Brain microvascular endothelial cell (primary cell): ENCODE measurements around the gene DIDO1.

Experiments
- DNase-seq: peaks from one replicate; pipeline ENCODE4 v3.0.0-alpha.2; 2020
- H3K27ac ChIP-seq: fragments of 250-450 bp; sonication (Bioruptor Pico); 2 replicates; pipeline ENCODE4 v1.5.1; 2020; ENCODE audit warnings: mild to moderate bottlenecking, moderate library complexity
- H3K27me3 ChIP-seq: fragments of 250-450 bp; sonication (Bioruptor Pico); replicated peaks from 2 replicates; pipeline ENCODE4 v1.5.1; 2020; ENCODE audit warnings: mild to moderate bottlenecking
- H3K36me3 ChIP-seq: fragments of 250-450 bp; sonication (Bioruptor Pico); replicated peaks from 2 replicates; pipeline ENCODE4 v1.5.1; 2020; ENCODE audit warnings: mild to moderate bottlenecking
- H3K4me3 ChIP-seq: 2 replicates; pipeline ENCODE4 v1.5.1; 2011; ENCODE audit warnings: low read depth, mild to moderate bottlenecking, control low read depth, low read length, moderate library complexity
- in situ Hi-C: cut with HindIII; loops from 2 replicates; pipeline ENCODE4 v1.10.0; 2017; ENCODE audit warnings: low sequenced_read_pairs, low pct_ligation_motif_present
- TF ChIP-seq, protein P1 (sequence below): IDR thresholded peaks from 2 replicates; pipeline ENCODE4 v1.5.1; 2011; ENCODE audit warnings: low read depth, mild to moderate bottlenecking, moderate library complexity, low read length, control low read depth, inconsistent platforms; ENCODE audit errors: missing control alignments

The DIDO1 gene

DNA sequence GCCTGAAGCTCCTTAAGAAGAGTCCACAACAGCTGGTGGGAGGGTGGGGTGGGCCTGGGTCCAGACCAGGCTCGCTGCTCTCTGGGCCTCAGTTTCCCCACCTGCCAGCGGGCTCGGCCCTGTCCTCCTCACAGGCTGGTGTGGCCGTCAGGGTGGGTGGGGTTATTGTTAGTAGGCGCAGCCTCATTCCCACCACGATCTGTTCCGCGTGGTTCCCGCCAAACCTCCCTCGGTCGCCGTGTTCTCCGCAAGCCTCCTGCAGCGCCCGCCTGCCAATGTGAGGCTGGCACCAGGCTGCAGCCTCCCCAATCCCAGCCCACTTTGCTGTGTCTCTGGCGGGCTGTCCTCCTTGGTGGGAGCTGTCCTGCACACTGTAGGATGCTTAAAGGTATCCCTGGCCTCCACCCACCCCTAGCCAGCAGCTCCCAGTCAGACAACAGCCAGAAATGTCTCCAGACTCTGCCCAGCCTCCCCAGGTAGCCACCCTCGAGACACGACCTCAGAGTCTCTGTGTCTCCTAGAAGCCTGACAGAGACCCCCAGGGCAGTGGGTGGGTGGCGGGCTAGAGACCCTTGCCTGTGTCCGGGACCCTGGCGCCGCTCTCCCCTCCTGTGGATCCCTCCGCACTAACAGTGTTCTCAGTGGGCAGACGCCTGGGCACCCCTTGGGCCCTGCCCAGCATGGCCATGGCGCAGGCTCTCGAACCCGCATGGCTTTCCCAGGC lies 41.5 kb upstream of the DIDO1 start:
- TF ChIP-seq, protein P1, sequence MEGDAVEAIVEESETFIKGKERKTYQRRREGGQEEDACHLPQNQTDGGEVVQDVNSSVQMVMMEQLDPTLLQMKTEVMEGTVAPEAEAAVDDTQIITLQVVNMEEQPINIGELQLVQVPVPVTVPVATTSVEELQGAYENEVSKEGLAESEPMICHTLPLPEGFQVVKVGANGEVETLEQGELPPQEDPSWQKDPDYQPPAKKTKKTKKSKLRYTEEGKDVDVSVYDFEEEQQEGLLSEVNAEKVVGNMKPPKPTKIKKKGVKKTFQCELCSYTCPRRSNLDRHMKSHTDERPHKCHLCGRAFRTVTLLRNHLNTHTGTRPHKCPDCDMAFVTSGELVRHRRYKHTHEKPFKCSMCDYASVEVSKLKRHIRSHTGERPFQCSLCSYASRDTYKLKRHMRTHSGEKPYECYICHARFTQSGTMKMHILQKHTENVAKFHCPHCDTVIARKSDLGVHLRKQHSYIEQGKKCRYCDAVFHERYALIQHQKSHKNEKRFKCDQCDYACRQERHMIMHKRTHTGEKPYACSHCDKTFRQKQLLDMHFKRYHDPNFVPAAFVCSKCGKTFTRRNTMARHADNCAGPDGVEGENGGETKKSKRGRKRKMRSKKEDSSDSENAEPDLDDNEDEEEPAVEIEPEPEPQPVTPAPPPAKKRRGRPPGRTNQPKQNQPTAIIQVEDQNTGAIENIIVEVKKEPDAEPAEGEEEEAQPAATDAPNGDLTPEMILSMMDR, result no peak
- H3K36me3 ChIP-seq, result peaks cover 8% of the 10 kb centered on the region
- H3K27me3 ChIP-seq, result peaks cover 3% of the 10 kb centered on the region
- H3K27ac ChIP-seq, result no peak overlapping the region
- DNase-seq, result no peak
- in situ Hi-C loops, result no loop called here
- no peak overlapping the region for H3K4me3 ChIP-seq

DNA sequence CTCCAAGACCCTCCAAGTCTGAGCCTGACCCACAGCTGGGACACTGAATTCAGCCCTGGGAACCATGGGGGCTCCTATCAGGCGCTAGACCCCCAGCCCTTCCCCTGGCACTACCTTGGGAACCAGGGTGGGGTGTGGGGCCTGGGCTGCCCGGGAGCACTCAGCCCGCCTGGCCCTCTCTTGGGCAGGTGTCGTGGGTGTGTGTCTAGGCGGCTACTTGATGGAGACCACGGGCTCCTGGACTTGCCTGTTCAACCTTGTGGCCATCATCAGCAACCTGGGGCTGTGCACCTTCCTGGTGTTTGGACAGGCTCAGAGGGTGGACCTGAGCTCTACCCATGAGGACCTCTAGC lies 40.8 kb upstream of the DIDO1 start:
- TF ChIP-seq, protein P1, result no peak
- Histone ChIP-seq H3K4me3 (no peak overlapping the region), H3K36me3 (peaks cover 8% of the 10 kb centered on the region), H3K27ac (no peak overlapping the region), H3K27me3 (no peaks in the 10 kb centered on the region)
- no peak for DNase-seq
- in situ Hi-C loops, result no loop called here

DNA sequence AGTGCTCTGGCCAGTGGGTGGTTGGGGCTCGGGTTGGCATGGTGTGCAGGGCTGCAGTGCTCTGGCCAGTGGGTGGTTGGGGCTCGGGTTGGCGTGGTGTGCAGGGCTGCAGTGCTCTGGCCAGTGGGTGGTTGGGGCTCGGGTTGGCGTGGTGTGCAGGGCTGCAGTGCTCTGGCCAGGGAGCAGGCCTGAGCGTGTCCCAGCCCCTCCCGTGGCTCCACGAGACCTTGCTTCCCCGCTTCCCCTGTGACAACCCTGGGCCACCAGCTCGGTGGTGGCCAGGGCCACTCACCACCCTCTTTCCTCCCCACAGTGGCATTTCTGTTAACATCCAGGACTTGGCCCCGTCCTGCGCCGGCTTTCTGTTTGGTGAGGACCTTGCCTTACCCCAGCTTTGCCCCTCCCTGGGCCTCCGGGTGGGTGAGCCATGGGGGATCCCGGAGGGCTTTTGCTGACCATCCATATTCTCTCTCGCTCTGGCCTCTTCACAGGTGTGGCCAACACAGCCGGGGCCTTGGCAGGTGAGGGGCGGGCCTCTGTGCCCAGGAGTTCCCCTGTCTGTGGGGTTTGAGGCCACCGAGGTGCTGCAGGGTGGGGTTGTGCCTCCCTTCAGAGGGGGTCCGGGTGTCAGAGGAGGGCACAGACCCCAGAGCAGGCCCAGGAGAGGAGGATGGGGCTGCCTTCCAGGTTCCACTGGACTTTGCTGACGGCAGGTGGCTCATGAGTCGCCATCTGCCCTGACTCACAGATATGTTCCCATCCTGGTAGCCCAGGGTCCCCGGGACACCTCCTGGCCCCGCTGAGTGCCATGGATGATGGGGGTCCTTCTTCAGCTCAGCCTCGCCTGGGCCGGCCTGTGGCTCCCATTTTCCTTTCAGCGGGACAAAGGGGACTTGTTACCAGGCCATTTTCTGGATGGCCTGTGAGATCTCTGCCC lies 40.2 kb upstream of the DIDO1 start:
- Histone ChIP-seq H3K27ac (no peak overlapping the region), H3K27me3 (no peaks in the 10 kb centered on the region)
- TF ChIP-seq, protein P1, result no peak

DNA sequence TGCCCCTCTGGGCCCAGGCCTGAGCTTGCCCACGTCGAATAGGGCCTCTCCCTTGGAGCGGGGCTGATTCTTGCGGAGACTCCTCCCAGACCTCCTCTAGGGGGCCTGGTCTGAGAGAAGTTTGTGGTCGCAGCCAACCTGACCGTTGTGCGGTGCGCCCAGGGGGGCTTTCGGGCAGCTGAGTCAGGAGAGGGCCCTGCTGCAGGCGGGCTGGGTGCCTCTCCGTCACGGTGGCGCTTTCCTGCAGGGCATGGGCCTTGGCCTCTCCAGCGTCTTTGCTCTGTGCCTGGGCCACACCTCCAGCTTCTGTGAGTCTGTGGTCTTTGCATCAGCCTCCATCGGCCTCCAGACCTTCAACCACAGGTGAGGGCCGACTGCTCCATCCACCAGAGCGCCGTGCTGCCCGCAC lies 39.1 kb upstream of the DIDO1 start:
- no peaks in the 10 kb centered on the region for H3K27me3 ChIP-seq
- in situ Hi-C loops, result no loop called here
- DNase-seq, result no peak
- TF ChIP-seq, protein P1, result no peak
- peaks cover 8% of the 10 kb centered on the region for H3K36me3 ChIP-seq
- no peak overlapping the region for H3K4me3 ChIP-seq
- no peak overlapping the region for H3K27ac ChIP-seq

More for the DNA sequence above, 40.2 kb upstream of the DIDO1 start:
- Histone ChIP-seq H3K4me3 (no peak overlapping the region), H3K36me3 (peaks cover 8% of the 10 kb centered on the region)
- no peak for DNase-seq
- in situ Hi-C loops, result no loop called here

DNA sequence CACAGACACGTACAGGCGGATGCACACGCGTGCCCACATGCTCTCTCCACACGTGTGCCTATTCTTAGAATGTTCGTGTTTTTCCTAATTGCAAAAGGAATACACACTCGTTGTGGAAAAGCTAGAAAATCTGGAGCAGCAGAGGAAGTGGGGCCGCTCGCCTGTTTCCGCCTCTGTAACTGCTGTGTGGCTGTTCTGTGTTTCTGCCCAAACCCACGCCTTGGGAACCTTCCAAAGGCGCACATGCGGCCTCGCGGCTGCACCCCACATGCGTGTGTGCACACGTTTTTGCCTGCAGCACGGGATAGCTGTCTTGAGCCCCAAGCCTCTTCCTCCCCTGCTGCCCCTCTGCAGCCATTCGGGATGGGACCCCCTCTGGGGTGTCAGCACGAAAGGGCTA lies 38.4 kb upstream of the DIDO1 start:
- no peak for DNase-seq
- TF ChIP-seq, protein P1, result no peak
- Histone ChIP-seq H3K27me3 (no peaks in the 10 kb centered on the region), H3K27ac (no peak overlapping the region), H3K4me3 (no peak overlapping the region), H3K36me3 (peaks cover 8% of the 10 kb centered on the region)
- in situ Hi-C loops, result no loop called here
